ENCODE measurements around the gene TSKS.

Gene TSKS

DNA sequence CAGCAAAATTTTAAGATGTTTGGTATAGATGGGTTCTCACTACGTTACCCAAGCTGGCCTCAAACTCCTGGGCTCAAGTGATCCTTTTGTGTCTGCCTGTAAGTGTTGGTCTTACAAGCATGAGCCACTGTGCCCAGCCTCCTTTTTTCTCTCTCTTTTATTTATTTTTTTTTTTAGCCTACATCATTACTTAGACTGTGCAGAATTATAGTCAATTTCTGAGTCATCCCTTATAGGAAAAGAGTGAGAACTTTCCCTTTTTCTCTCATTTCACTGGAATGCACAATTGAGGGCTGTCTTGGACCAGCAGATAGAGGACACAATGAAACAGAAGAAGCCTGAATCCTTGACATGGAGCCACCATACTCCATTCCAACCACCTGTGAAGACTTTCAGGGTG, 13.3 kb downstream of the TSKS start:
- TF ChIP-seq, protein P1, sequence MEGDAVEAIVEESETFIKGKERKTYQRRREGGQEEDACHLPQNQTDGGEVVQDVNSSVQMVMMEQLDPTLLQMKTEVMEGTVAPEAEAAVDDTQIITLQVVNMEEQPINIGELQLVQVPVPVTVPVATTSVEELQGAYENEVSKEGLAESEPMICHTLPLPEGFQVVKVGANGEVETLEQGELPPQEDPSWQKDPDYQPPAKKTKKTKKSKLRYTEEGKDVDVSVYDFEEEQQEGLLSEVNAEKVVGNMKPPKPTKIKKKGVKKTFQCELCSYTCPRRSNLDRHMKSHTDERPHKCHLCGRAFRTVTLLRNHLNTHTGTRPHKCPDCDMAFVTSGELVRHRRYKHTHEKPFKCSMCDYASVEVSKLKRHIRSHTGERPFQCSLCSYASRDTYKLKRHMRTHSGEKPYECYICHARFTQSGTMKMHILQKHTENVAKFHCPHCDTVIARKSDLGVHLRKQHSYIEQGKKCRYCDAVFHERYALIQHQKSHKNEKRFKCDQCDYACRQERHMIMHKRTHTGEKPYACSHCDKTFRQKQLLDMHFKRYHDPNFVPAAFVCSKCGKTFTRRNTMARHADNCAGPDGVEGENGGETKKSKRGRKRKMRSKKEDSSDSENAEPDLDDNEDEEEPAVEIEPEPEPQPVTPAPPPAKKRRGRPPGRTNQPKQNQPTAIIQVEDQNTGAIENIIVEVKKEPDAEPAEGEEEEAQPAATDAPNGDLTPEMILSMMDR (IDR thresholded peaks at IDR 0.05): no peak

DNA sequence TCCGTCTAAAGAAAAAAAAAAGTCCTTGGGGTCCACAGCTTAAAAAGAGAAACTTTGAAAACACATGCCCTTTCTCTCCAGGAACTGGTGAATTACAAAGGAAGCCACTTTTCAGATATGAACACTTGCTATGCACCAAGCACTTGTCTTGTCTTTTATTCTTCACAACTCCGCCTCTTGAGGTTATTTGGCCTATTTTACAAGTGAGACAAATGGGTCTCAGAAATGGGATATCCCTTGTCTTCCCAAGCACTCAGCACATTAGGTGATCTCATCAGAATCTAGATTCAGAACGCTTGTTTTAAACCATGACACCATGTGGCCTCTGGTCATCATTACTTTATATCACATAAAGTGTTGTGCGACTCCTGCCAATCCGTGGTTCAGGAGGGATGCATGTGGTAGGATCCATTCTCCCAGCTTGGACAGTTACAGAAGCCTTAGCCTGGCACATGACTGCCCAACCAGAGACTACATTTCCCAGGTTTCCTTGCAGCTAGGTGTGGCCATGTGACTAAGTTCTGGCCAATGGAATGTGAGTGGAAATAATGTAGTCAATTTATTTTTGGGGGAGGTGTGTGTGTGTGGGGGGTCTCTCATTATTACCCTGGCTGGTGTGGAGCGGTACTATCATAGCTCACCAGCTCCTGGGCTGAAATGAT, 13.9 kb downstream of the TSKS start:
- TF ChIP-seq, protein P1 (IDR thresholded peaks at IDR 0.05): no peak

DNA sequence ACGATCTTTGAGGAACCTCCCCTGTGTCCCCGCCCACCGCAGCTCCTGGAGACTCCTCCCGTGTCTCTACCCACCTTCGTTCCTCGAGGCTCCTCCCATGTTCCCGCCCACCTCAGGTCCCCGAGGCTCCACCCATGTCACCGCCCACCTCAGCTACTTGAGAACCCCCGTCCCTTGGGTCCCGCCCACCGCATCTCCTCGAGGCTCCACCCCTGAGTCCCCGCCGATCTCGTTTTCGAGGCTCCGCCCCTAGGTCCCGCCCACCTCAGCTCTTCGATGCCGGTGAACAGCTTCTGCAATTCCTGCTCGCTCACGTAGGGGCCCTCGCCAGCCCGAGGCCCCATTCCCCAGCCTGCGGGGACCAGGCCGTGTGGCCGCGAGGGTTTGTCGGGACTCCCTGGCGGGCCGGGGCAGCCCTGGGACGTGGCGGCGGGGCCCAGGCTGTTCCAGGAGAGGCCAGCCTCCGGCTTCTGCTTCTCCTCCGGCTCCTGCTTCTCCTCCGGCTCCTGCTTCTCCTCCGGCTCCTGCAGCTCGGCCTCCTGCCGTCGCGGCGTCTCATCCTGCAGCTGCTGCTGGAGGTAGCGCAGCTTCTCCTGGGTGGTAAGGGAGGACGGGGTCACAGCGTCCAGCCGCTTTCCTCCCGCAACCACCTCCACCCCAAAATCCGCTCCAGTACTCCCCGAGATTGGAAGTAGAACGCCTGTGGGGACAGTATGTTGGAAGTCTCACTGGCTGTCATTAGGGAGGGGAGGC, 16.7 kb downstream of the TSKS start:
- TF ChIP-seq, protein P1 (IDR thresholded peaks at IDR 0.05): no peak

DNA sequence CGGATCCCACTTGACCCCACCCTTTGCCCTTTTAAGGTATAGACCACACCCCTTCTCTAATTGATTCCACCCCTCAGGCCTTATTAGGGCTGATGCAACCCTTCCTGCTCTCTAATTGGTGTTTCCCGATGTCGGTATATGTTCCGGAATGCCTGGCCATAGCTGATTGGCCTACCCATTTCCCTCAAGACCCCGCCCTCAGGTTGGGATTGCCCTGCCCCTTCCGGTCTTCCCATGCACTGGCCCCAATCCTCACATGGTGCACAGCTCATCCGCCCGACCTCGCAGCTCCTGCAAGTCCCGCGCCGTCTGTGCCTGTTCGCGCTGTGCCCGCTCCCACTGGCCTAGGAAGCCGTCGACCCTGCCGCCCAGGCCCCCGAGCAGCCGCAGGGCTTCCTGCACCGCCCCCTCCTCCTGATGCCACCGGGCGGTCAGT, 18.1 kb downstream of the TSKS start:
- TF ChIP-seq, protein P1 (IDR thresholded peaks at IDR 0.05): no peak

DNA sequence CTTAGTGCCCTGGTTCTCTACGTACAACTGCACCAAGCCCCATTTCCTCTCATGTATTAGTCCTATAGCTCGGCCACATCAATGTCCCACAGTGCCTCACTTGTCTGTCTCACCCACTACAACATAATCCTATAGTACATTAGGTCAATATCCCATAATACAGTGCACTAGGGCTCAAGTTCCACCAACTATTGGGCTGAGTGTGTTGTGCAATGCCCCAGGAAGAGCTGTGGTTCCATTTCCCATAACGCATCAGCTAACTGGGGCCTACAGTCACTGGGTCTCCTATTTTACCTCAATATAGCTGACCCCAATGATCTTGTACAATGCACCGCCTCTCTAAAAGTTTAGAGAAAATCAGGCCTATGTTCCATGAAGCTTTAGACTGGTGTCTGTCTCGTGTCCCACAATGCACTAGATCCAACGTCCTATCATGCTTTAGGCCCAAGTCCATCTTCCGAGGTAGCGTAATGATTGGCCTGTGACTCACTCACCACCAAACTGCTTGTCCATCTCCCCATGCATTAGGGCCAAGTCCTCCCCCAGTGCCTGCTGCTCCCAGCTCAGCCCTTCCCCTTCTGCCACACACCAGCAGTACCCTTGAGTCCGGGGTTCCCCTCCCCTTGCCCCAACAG, 21.8 kb downstream of the TSKS start:
- TF ChIP-seq, protein P1 (IDR thresholded peaks at IDR 0.05): no peak

DNA sequence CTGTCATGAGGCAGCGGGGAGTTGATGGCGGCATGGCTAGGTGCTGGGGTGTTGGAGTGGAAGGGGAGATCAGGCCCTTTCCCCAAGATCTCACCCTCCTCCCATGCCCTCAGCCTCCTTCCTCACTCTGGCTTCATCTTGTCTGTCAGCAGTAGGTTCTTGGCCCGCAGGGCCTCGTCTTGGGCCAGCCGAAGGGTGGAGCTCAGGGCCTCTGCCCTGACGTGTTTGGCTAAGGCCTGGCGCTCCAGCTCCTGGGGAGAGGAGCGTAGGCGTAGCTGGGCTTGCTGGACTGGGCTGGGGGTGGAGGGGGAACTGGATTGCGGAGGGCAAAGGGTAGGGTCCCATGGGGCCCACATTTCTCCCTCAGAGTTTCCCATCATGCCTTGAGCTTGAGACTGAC, 23.2 kb downstream of the TSKS start:
- TF ChIP-seq, protein P1 (IDR thresholded peaks at IDR 0.05): no peak

DNA sequence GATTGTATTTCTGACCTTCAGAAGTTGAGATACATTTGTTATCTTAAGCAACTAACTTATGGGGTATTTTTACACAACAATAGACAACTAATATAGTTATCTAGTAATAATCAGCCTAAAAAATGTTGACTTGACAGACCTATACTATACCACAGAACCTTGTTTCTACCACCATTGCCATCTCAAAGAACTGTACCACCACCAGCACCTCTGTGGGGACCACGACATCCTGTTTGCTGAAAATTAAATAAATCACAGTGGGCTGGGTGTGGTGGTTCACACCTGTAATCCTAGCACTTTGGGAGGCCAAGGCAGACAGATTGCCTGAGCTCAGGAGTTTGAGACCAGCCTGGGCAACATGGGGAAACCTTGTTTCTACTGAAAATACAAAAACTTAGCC, 24.0 kb downstream of the TSKS start:
- TF ChIP-seq, protein P1 (IDR thresholded peaks at IDR 0.05): no peak
